ENCODE results near the gene CAPS. TPM values are rescaled to one million over a fixed set of nuclear protein-coding genes. Genes with fewer than 3 reads are reported as not detected.

The CAPS gene
- total RNA-seq, 1 donor from 2014 or later = 21.6 TPM

GRCh38 chr19:5947435-5947834, 33.4 kb downstream of the CAPS start:
- Mint-ChIP-seq H3K27me3 (no peaks in the 10 kb centered on the region), H3K4me1 (peaks cover 49% of the 10 kb centered on the region), H3K9me3 (no peaks in the 10 kb centered on the region), H3K36me3 (ENCODE audit: low read depth) (peaks cover 51% of the 10 kb centered on the region), H3K27ac (no peak overlapping the region), H3K4me3 (no peak overlapping the region)
- DNase-seq = no peak
- intact Hi-C loops (cut with micrococcal nuclease) = no loop called here
- ChIA-PET POLR2A (no interaction called here), CTCF (interaction anchor here (1.8 kb wide), 1 partner anchor 21 kb away, joined by 7 read pairs; no protein-coding TSS in a partner anchor)
- TF ChIP-seq CTCF (IDR thresholded peaks at IDR 0.05) = no peak
- no peak for ATAC-seq (ENCODE audit: low read depth)

GRCh38 chr19:5948752-5949564, 34.9 kb downstream of the CAPS start:
- no peaks in the 10 kb centered on the region for H3K9me3 Mint-ChIP-seq
- intact Hi-C loops (cut with micrococcal nuclease) = no loop called here
- no peak for TF ChIP-seq CTCF (IDR thresholded peaks at IDR 0.05)
- H3K27me3 Mint-ChIP-seq = no peaks in the 10 kb centered on the region
- CTCF ChIA-PET = interaction anchor here (1.8 kb wide), 1 partner anchor 19 kb away, joined by 7 read pairs; no protein-coding TSS in a partner anchor
- peaks cover 64% of the 10 kb centered on the region for H3K4me1 Mint-ChIP-seq
- DNase-seq (no peak), ATAC-seq (ENCODE audit: low read depth) (no peak)
- POLR2A ChIA-PET = no interaction called here
- H3K36me3 Mint-ChIP-seq (ENCODE audit: low read depth) = peaks cover 45% of the 10 kb centered on the region
- no peak overlapping the region for H3K4me3 Mint-ChIP-seq
- H3K27ac Mint-ChIP-seq = no peak overlapping the region

GRCh38 chr19:5949792-5950305, 35.8 kb downstream of the CAPS start:
- no peaks in the 10 kb centered on the region for H3K9me3 Mint-ChIP-seq
- H3K27ac Mint-ChIP-seq = no peak overlapping the region
- intact Hi-C loops (cut with micrococcal nuclease) = no loop called here
- no peak for ATAC-seq (ENCODE audit: low read depth)
- no peak overlapping the region for H3K4me3 Mint-ChIP-seq
- DNase-seq = no peak
- TF ChIP-seq CTCF (IDR thresholded peaks at IDR 0.05) = no peak
- H3K4me1 Mint-ChIP-seq = peaks cover 73% of the 10 kb centered on the region
- ChIA-PET POLR2A (no interaction called here), CTCF (no interaction called here)
- no peaks in the 10 kb centered on the region for H3K27me3 Mint-ChIP-seq
- peaks cover 50% of the 10 kb centered on the region for H3K36me3 Mint-ChIP-seq (ENCODE audit: low read depth)

- intact Hi-C loops (cut with micrococcal nuclease) = no loop called here
- DNase-seq = no peak
- H3K27ac Mint-ChIP-seq = no peak overlapping the region
- TF ChIP-seq CTCF (IDR thresholded peaks at IDR 0.05) = no peak
- H3K4me1 Mint-ChIP-seq = peaks cover 80% of the 10 kb centered on the region
- H3K9me3 Mint-ChIP-seq = no peaks in the 10 kb centered on the region
- POLR2A ChIA-PET = no interaction called here
- CTCF ChIA-PET = no interaction called here
- no peak overlapping the region for H3K4me3 Mint-ChIP-seq
- peaks cover 43% of the 10 kb centered on the region for H3K36me3 Mint-ChIP-seq (ENCODE audit: low read depth)
- no peaks in the 10 kb centered on the region for H3K27me3 Mint-ChIP-seq
- ATAC-seq (ENCODE audit: low read depth) = no peak
These were observed 36.7 kb downstream of the CAPS start for GRCh38 chr19:5950741-5951140.

- TF ChIP-seq CTCF (IDR thresholded peaks at IDR 0.05) = no peak
- Mint-ChIP-seq H3K4me3 (peak overlapping the region; percentile 50), H3K27me3 (no peaks in the 10 kb centered on the region), H3K27ac (peak overlapping the region; percentile 47), H3K9me3 (no peaks in the 10 kb centered on the region), H3K4me1 (peaks cover 85% of the 10 kb centered on the region), H3K36me3 (ENCODE audit: low read depth) (peaks cover 40% of the 10 kb centered on the region)
- DNase-seq (no peak), ATAC-seq (ENCODE audit: low read depth) (peak; percentile 76)
- CTCF ChIA-PET = interaction anchor here (0.7 to 1.8 kb wide), 4 partner anchors 16 to 147 kb away, joined by 3 to 6 read pairs (median 4); no protein-coding TSS in a partner anchor
- intact Hi-C loops (cut with micrococcal nuclease) = no loop called here
- POLR2A ChIA-PET = interaction anchor here (1.2 to 1.9 kb wide), 2 partner anchors 11 to 27 kb away, joined by 3 to 6 read pairs; partner anchors contain the start of gene RANBP3
These were observed 37.3 kb downstream of the CAPS start for GRCh38 chr19:5951338-5951861.

All from activated B cell treated with CpG ODN at 0.5 μM for 24 hours (primary cell).